ENCODE data around the gene SAP30L. TPM values are rescaled to one million over a fixed set of nuclear protein-coding genes. Genes with fewer than 3 reads are reported as not detected.

SAP30L gene
- total and polyA plus RNA-seq, 5 donors: 13.5 to 34.0 (median 27.9) TPM

DNA sequence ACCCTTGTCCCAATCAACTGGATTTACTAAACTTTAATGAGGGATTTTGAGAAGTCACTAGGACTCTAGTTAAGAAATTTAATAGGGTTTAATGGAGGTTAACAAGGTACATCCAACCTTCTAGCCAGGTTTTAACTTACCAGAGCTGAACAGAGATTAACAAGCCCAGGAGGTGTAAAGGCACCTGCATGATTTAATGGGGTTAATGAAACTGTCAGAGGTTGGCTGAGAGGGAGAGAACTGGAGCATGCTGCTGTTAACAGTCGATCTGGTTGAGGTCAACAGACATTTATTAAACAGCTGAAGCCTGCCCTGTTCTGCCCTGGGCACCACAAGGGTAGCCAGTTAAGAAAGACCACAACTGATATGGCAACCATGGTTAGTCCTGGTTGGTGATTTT lies 18.6 kb downstream of the SAP30L start:
- H3K9me3 ChIP-seq (ENCODE audit: control insufficient read depth, low read length): no peaks in the 10 kb centered on the region
- ATAC-seq (no peak), DNase-seq (no peak)
- intact Hi-C loops (cut with DNase I): no loop called here
- no peaks in the 10 kb centered on the region for H3K27me3 ChIP-seq (ENCODE audit: control insufficient read depth, insufficient read depth)
- H3K4me3 ChIP-seq (ENCODE audit: low read length): no peak overlapping the region
- WGBS: 58% methylated on average over 1 of the region's 1 CpG
- peaks cover under 1% of the 10 kb centered on the region for H3K4me1 ChIP-seq (ENCODE audit: control insufficient read depth, insufficient read depth, low read length)
- no peak overlapping the region for H3K27ac ChIP-seq (ENCODE audit: low read length)

DNA sequence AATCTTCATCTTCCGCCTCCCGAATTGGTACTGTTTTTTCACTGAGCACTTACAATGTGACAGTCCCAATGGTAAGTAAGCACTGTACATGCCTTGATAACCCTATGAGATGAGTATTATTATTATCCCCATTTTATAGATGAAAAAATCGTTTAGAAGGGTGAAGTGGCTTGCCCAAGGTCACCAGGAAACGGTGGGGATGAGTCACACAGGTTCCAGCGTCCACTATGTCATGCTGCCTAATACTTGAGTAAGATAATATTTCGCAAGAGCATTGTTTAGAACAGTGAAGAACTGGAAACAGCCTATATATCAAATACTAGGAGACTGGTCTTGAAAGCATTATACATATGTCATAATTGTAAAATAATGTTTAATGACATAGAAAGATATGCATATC lies 19.4 kb downstream of the SAP30L start:
- DNase-seq: no peak
- no peak for ATAC-seq
- no peak overlapping the region for H3K4me3 ChIP-seq (ENCODE audit: low read length)
- no peaks in the 10 kb centered on the region for H3K9me3 ChIP-seq (ENCODE audit: control insufficient read depth, low read length)
- intact Hi-C loops (cut with DNase I): loop anchor here in 2 of 4 donors (5.0 kb wide), 1 partner anchor 142 kb away; no protein-coding TSS in a partner anchor
- WGBS: 57% methylated on average over 6 of the region's 6 CpGs
- H3K4me1 ChIP-seq (ENCODE audit: control insufficient read depth, insufficient read depth, low read length): no peaks in the 10 kb centered on the region
- no peak overlapping the region for H3K27ac ChIP-seq (ENCODE audit: low read length)
- H3K27me3 ChIP-seq (ENCODE audit: control insufficient read depth, insufficient read depth): no peaks in the 10 kb centered on the region

DNA sequence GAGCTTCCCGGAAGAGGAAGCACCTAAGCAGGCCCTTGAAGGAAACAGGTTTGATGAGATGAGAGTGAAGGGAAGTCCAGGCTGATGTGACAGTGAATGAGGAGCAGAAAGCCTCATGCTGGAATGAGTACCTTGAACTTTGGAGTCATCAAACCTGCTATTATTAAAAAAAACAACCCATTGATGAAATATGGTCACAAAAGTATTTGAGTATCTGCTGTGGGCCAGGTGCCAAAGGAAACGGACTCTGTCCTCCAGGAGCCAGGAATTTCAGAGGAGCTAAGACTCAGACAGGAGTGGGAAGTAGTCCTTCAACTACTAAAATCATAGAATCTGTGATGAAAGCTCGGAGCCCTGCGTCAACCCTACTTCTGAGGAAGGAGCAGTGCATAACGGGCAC lies 20.4 kb downstream of the SAP30L start:
- no peak overlapping the region for H3K27ac ChIP-seq (ENCODE audit: low read length)
- intact Hi-C loops (cut with DNase I): loop anchor here in 2 of 4 donors (5.0 kb wide), 1 partner anchor 141 kb away; no protein-coding TSS in a partner anchor
- WGBS: 67% methylated on average over 5 of the region's 5 CpGs
- no peaks in the 10 kb centered on the region for H3K27me3 ChIP-seq (ENCODE audit: control insufficient read depth, insufficient read depth)
- ATAC-seq: no peak
- no peaks in the 10 kb centered on the region for H3K9me3 ChIP-seq (ENCODE audit: control insufficient read depth, low read length)
- H3K4me3 ChIP-seq (ENCODE audit: low read length): no peak overlapping the region
- H3K4me1 ChIP-seq (ENCODE audit: control insufficient read depth, insufficient read depth, low read length): no peaks in the 10 kb centered on the region
- DNase-seq: no peak

DNA sequence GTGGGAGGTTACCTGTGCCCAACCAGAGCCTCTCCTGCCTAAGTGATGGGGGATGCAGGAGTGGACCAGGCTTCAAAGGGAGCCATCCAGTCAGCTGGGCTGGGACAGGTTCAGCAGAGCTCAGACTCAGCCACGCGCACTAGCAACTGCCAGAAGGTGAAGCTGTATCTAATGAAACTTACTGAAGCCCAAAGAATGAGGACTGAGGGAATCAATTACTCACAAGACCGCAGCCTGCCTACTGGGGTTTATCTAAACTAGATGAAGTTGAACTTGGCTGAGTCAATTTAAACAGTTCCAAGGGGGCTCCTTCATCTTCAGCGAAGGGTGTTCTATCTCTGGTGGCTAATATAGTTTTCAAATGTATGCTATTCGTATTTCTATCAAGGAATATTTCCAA lies 20.9 kb downstream of the SAP30L start:
- H3K4me3 ChIP-seq (ENCODE audit: low read length): no peak overlapping the region
- H3K9me3 ChIP-seq (ENCODE audit: control insufficient read depth, low read length): no peaks in the 10 kb centered on the region
- no peak overlapping the region for H3K27ac ChIP-seq (ENCODE audit: low read length)
- no peak for ATAC-seq
- WGBS: 80% methylated on average over 5 of the region's 5 CpGs
- no peaks in the 10 kb centered on the region for H3K4me1 ChIP-seq (ENCODE audit: control insufficient read depth, insufficient read depth, low read length)
- no peaks in the 10 kb centered on the region for H3K27me3 ChIP-seq (ENCODE audit: control insufficient read depth, insufficient read depth)
- intact Hi-C loops (cut with DNase I): loop anchor here in 2 of 4 donors (5.0 kb wide), 1 partner anchor 141 kb away; no protein-coding TSS in a partner anchor
- DNase-seq: no peak

DNA sequence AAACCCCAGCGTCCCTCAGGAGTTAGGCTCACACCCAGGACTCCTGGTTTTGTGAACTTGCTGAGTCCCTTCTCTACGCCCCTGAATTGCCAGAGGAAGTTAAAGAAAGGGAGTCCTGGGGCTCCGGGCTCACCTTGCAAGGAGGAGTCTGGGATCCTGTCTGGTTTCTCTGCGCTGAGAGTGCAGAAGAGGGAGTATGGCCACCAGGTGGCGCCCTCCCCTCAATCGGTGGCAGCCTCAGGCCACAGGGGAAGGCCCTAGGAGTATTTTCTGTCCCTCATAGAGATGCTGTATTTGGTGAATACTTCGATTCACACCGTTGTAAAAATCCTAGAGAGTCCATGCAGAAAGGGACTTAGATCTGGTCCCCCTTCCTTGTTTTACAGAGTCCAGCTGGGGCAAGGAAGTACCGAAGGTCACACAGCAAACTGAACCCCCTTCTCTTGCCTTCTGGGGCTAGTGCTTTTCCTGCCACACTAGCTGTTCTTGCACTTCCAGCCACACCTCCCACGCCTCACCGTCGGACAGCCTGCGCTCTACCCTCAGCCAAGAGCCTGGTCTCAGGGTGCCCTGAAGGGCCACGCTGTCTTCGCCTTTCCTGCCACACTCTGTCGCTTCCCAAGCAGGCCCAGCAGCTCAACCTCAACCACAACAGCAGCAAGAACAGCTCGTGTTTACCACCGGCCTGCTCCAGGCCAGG lies 22.0 kb downstream of the SAP30L start:
- 36% methylated on average over 18 of the region's 18 CpGs for WGBS
- intact Hi-C loops (cut with DNase I): loop anchor here in 3 of 4 donors (2.0 to 5.0 kb wide), 2 partner anchors 139 to 141 kb away; no protein-coding TSS in a partner anchor
- Histone ChIP-seq H3K4me1 (ENCODE audit: control insufficient read depth, insufficient read depth, low read length) (no peaks in the 10 kb centered on the region), H3K4me3 (ENCODE audit: low read length) (no peak overlapping the region), H3K27ac (ENCODE audit: low read length) (no peak overlapping the region), H3K27me3 (ENCODE audit: control insufficient read depth, insufficient read depth) (no peaks in the 10 kb centered on the region), H3K9me3 (ENCODE audit: control insufficient read depth, low read length) (no peaks in the 10 kb centered on the region)
- DNase-seq (peak; percentile 79 to 91 (median 90)), ATAC-seq (peak; percentile 87 to 93)

DNA sequence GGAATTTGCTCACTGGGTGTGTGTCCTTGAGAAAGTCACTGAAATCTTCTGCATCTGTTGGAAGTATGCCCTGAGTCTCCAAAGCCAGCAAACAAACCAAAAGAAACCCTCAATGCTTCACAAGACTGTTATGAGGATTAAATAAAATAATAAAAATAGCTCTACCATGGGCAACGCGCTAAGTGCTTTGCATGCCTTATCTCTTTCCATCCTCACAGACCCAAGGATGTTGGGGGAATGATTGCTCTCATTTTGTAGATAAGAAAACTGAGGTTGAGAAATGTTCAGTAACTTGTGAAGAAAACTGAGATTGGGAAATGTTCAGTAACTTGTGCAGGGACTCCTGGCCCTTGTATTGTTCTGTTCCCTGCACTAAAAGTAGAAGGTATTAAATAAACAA lies 24.3 kb downstream of the SAP30L start:
- Histone ChIP-seq H3K4me3 (ENCODE audit: low read length) (no peak overlapping the region), H3K27me3 (ENCODE audit: control insufficient read depth, insufficient read depth) (no peaks in the 10 kb centered on the region), H3K4me1 (ENCODE audit: control insufficient read depth, insufficient read depth, low read length) (peaks cover 4% of the 10 kb centered on the region), H3K9me3 (ENCODE audit: control insufficient read depth, low read length) (no peaks in the 10 kb centered on the region), H3K27ac (ENCODE audit: low read length) (no peak overlapping the region)
- no peak for DNase-seq
- WGBS: 37% methylated on average over 2 of the region's 2 CpGs
- intact Hi-C loops (cut with DNase I): loop anchor here in 1 of 4 donors (5.0 kb wide), 1 partner anchor 137 kb away; no protein-coding TSS in a partner anchor
- ATAC-seq: no peak

DNA sequence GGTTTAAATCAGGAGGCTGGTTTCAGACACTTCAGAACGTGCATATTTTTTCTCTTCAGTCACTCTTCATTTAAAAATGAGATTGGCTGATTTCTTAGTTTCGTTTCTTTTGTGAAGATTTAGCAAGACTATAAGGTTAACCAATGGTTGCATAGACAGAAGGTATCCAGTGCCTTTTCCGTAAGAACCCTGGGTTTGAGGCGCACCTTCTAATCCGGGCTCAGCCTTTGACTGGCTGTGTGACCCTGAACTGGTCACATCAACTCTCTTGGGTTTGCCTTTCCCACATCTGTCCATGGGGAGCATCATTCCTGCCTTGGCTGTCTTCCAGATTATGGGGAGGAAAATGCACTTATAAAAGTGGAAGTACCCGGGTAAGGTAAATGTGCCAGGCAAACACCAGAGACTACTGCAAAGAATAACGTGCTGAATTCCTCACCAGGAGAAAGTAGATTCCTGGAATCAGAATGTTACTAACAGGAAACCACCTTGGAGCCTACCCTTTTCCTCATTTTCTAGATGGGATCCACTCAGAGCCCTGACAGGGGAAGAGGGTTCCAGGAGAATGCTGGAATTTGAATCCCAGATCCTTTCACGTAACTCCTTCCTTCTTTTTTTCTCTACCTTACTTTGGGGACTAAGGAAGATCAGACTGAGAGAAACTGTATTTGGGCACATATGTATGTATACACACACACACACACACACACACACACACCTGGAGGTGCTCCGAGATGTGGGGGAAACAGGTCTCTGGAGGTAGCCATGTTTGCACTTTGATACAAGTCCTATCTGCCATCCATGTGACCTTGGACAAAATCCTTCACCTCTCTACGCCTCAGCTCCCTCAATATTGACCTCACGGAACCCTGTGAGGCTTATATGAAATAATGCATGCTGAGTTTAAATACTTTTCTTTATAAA lies 25.4 kb downstream of the SAP30L start:
- Histone ChIP-seq H3K4me3 (ENCODE audit: low read length) (no peak overlapping the region), H3K27me3 (ENCODE audit: control insufficient read depth, insufficient read depth) (no peaks in the 10 kb centered on the region), H3K9me3 (ENCODE audit: control insufficient read depth, low read length) (no peaks in the 10 kb centered on the region), H3K4me1 (ENCODE audit: control insufficient read depth, insufficient read depth, low read length) (peaks cover 4% of the 10 kb centered on the region), H3K27ac (ENCODE audit: low read length) (no peak overlapping the region)
- intact Hi-C loops (cut with DNase I): loop anchor here in 1 of 4 donors (5.0 kb wide), 1 partner anchor 136 kb away; no protein-coding TSS in a partner anchor
- ATAC-seq (no peak), DNase-seq (no peak)
- 30% methylated on average over 11 of the region's 11 CpGs for WGBS

DNA sequence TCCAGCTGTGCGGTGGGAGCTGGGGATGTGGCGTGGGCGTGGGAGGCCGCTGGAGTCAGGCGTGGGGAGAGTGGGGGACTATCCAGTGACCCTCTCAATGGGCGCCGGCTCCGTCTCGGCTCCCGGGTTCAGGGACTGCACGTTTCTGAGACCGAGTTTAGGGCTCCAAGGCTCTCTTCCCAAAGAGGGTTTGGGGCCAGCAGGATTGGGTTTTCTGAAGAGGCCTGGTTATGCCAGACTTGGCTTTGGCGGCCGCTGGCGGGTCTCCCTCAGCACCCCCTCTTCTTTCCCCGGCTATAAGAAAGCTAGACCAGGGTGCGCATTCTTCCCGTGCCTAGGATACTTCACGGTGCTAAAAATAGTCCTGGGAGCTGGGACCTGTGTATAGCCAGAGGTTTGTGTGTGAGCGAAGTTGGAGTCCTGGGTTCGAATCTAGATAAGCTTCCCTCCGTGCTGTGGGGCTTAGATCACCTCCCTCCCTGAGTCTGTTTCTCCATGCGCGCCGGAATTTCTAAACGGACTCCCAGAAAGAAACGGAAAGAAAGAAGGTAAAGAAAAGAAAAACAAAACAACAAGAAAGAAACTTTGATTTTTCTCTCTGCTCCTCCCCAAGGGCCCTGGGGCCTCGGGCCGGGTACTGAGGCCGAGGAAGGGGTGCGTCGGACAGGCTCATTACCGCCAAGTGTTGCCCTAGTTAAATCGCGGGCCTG lies 27.2 kb downstream of the SAP30L start:
- Histone ChIP-seq H3K4me1 (ENCODE audit: control insufficient read depth, insufficient read depth, low read length) (peaks cover 7% of the 10 kb centered on the region), H3K9me3 (ENCODE audit: control insufficient read depth, low read length) (no peaks in the 10 kb centered on the region), H3K4me3 (ENCODE audit: low read length) (peak overlapping the region; percentile 12), H3K27me3 (ENCODE audit: control insufficient read depth, insufficient read depth) (no peaks in the 10 kb centered on the region), H3K27ac (ENCODE audit: low read length) (no peak overlapping the region)
- 8% methylated on average over 35 of the region's 35 CpGs for WGBS
- DNase-seq: peak in 1 of 3 donors; percentile 42
- peak in 1 of 2 donors; percentile 42 for ATAC-seq
- intact Hi-C loops (cut with DNase I): loop anchor here in 1 of 4 donors (5.0 kb wide), 1 partner anchor 134 kb away; no protein-coding TSS in a partner anchor

DNA sequence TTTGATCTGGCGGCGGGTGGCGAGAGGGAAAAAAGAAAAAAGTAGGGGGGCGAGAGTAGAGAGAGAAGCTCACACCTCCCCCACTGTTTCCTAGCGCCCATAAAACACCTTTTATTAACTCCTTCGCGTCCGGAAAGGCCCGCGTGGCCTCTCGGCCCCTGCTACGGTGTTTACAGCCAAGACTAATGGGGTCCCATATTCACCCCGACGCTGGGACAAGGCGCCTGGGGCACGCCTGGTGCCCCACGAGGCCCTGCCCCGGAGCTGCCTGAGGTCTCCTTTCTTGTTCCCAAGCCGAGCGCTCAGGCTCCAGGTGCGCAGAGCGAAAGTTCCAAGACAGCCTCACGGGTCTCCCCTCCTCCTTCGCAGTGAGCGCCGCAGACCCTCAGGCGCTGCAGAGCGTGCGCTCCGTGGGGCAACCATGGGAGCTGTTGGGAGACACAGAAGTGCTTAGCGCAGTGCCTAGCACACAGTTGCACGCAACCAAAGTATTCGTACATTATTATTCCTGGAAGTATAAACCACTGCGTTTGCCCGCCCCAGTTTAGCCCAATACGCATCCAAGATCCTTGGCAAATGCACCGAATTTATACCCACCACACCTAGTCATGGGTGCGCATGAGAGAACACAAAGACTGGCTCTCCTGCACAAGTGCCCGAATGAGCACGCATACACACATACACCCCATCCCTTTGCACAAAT lies 27.9 kb downstream of the SAP30L start:
- intact Hi-C loops (cut with DNase I): loop anchor here in 1 of 4 donors (5.0 kb wide), 1 partner anchor 134 kb away; no protein-coding TSS in a partner anchor
- ATAC-seq: no peak
- peaks cover 7% of the 10 kb centered on the region for H3K4me1 ChIP-seq (ENCODE audit: control insufficient read depth, insufficient read depth, low read length)
- no peaks in the 10 kb centered on the region for H3K9me3 ChIP-seq (ENCODE audit: control insufficient read depth, low read length)
- peak in 1 of 3 donors; percentile 29 for DNase-seq
- no peak overlapping the region for H3K27ac ChIP-seq (ENCODE audit: low read length)
- peak overlapping the region; percentile 12 for H3K4me3 ChIP-seq (ENCODE audit: low read length)
- H3K27me3 ChIP-seq (ENCODE audit: control insufficient read depth, insufficient read depth): no peaks in the 10 kb centered on the region
- 21% methylated on average over 40 of the region's 40 CpGs for WGBS

Data from right cardiac atrium (tissue), 5 donors.